ENCODE measurements around the gene WNT9B.

WNT9B gene

DNA sequence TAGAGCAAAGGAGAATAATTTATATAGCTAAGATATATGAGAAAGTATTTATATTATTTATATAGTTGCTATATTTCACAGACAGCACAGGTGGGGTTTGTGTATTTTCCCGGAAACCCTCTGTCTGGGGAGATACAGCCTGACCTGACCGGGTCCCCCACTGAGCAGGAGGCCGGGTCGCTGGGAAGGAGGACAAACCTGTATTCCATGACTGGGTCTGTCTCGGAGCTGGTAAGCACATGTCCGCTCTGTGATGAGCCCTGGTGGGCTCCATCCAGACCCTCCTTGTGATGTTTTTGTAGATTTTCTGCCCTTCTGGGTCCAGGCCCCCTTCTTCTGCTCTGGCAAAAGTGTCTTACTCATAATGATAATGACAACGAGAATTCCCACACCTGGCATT lies 27.7 kb downstream of the WNT9B start:
- in situ Hi-C loops (cut with MboI; ENCODE audit: low sequenced_read_pairs) = no loop called here

DNA sequence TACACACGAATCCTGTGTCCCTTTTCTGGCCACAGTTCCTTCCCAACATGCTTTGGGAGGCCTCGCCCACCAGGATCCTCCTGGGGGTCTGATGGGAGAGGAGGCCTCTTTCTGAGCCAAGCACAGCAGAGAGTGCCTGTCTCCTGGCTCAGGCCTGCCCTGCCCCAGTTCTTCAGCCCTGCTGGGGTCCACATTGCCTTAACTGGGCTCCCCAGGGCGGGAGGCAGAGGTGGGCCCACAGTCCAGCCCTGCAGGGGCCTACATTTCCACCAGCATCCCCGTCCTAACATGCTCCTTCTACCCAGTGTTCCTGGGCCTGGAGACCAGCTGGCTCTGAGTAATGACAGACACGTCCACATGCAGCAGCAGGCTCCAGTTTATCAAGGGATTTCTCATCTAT lies 29.6 kb downstream of the WNT9B start:
- in situ Hi-C loops (cut with MboI; ENCODE audit: low sequenced_read_pairs) = no loop called here

DNA sequence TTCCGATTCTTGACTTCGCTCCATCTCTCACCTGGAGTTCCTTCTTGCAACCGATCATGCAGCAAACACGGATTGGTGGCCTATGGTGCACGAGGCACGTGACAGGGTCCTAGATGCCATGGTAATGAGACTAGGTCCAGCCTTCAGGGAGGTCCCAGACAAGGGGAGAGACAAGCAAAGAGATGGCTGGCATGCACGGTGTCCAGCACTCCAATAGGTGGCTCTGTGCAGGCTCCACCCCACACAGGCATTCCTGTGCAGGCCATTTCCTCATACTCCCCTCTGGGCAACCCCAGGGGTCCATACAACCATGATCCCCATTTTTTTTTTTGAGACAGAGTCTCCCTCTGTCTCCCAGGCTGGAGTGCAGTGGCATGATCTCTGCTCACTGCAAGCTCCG lies 31.3 kb downstream of the WNT9B start:
- in situ Hi-C loops (cut with MboI; ENCODE audit: low sequenced_read_pairs) = no loop called here

DNA sequence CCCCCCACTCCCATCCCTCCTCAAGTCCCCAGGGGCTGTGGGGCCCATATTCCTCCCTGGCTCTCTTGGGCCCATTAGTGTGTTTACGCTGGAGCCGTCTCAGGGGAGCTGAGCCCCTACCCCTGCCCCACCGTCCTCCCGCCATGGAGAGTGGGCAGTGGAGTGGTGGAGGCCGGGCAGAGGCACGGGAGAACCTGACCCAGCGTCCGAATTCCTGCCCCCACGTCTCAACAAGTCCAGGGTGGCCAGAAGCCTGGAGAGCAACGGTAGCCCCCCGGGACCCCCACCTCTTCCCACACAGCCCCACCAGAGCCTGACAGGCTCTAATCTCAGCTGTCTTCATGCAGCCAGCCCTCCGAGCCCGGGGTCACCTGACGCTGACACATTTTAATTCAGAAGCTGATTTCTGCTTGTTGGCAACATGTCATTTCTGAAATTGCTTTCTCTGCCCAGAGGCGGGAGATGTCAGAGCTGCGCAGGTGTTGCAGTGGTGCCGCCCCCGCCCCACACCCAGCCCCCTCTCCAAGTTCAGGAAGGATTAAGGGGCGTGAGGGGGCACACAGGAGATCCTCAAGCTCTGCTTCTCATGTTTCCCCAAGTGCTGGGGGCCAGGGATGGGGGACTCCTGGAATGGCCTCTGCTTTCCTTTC lies 32.6 kb downstream of the WNT9B start:
- in situ Hi-C loops (cut with MboI; ENCODE audit: low sequenced_read_pairs) = no loop called here

DNA sequence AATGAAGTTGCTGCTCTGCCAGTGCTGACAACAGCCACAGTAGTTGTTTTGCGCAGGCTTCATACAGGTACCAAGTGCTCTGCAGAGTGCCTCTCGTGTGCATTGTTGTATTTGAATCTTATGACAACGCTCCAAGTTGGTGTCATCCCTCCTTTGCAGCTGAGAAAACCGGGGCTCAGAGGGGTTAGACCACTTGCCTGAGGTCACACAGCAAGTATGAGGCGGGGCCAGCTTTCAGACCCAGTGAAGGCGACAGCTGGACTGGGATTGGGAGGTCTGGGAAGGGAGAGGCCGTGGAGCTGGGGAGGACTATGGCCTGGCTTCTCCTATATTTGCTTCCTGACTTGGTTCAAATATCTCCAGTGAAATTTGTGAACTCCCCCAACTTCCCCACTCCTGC lies 33.2 kb downstream of the WNT9B start:
- in situ Hi-C loops (cut with MboI; ENCODE audit: low sequenced_read_pairs) = no loop called here

DNA sequence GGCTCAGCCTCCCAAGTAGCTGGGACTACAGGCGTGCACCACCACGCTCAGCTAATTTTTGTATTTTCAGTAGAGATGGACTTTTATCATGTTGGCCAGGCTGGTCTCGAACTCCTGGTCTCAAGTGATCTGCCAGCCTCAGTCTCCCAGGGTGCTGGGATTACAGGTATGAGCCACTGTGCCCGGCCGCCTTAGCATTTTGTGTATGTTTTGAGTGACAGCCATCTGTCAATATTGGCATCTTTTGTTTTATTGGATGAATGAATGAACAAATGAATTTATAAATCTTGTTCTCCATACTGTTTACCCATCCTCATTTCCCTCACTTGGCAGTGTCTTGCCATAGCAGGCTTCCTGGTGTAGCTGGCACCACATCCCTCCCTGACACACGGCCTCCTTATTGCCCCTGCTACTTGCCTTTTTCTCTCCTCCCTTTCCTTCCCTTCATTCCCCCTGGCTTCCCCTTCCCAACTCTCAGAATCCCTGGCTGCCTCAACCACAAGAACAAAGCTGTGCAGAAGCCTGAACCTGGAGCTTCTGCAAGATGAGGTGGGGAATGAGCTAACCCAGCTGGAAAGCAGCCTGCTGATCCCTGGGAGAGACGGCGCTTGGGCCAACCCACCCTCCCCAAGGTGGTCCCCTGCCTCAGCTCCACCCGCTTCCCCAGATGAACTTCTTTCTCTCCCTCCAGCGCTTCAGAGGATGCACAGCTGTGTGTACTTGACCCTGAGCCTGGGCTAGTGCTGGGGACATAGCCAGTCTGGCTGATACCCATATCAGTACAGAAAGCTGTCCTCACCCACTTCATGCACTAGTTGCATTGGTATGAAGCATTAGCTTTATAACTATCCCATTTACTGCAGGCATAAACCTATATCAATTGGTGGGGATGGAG lies 34.3 kb downstream of the WNT9B start:
- in situ Hi-C loops (cut with MboI; ENCODE audit: low sequenced_read_pairs) = no loop called here

DNA sequence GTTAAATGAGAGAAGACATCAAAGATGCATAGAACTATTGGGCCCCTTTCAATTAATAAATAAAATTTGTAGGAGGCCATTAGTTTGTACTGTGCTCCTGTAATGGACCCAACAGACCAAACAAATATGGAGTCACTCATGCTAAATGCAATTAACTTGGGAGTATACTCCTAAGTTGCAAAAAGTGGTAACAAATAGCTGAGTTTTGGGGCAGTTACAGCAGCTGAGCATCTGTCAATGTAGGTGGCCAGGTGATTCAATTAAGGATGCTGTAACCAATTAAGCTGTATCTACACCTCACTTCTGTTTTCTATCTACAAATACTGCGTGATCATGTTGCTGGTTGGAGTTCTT lies 34.9 kb downstream of the WNT9B start:
- in situ Hi-C loops (cut with MboI; ENCODE audit: low sequenced_read_pairs) = no loop called here

DNA sequence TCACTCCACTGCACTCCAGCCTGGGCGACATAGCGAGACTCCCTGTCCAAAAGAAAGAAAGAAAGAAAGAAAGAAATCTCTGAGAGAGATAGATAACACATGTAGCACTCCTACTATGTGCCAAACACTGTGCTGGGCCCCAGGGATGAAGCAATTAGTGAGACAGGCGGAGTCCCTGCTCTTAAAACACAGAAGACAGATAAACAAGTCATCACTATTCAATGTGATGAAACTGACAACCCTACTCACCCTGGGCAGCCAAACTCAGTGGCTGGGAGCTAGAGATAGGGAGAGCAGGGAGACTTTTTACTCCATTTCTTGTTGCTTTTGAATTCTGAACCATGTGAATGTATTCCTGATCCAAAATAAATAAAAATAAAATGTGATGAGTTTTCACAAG lies 36.3 kb downstream of the WNT9B start:
- in situ Hi-C loops (cut with MboI; ENCODE audit: low sequenced_read_pairs) = no loop called here

DNA sequence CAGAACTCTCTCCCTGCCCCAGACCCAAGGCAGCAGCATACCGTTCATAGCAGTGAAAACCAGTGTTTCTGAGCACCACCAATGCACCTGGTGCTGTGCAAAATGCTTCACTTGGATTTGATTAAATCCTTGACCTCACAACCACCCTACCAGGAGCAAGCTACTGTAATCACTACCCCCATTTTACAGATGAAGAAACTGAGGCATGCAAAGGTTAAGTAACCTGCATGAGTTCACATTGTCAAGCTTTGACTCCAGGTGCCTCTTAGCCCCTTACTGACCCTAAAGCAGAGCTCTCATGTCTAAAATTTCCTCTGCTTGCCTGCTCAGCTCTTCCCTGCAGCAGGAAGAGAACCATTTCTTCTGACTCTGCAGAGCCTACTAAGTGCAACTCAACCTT lies 37.3 kb downstream of the WNT9B start:
- in situ Hi-C loops (cut with MboI; ENCODE audit: low sequenced_read_pairs) = no loop called here

DNA sequence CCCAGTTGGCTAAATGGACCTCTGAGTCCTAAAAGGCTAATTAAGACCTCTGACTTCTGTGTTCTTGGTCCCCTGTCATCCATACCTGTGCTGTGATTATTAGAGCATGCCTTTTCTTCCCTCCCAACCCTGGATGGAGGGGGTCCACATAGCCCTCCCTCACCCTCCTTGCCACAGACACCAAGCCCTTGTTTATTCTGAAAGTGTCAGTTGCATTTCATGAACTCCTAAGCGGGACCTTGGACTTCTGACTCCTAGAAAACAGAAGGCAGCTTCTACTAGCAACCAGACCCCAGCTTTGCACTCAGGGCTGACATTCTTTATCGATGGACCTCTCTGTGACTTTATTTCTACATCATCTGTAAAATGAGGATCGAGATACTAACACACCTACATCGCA lies 38.1 kb downstream of the WNT9B start:
- in situ Hi-C loops (cut with MboI; ENCODE audit: low sequenced_read_pairs) = no loop called here

DNA sequence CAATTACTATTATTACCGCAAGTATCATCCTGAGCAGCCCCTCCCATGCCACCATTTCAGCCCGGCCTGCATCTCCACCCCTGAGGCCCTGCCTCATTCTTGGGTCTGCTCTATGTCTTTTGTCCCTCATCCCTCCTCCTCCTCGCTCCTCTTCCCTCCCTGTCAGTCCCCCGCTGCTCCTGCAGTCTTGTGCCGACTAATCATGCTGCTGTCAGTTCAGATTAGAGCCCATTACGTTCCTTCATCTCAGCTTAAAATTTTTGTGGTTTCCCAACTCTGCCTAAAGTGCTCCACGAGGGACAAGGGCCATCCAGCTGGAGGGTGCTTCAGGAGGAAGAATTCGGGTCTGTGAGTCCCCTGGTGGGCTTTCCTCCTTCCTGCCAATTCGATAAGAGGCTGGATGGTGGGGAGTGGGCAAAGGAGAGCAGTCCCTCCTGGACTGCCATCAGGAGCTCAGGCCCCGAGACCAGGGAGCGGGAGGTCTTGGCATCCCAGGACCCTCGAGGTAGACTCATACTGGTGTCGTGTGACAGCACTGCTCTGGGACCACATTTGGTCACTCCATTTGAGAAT lies 38.7 kb downstream of the WNT9B start:
- in situ Hi-C loops (cut with MboI; ENCODE audit: low sequenced_read_pairs) = no loop called here

DNA sequence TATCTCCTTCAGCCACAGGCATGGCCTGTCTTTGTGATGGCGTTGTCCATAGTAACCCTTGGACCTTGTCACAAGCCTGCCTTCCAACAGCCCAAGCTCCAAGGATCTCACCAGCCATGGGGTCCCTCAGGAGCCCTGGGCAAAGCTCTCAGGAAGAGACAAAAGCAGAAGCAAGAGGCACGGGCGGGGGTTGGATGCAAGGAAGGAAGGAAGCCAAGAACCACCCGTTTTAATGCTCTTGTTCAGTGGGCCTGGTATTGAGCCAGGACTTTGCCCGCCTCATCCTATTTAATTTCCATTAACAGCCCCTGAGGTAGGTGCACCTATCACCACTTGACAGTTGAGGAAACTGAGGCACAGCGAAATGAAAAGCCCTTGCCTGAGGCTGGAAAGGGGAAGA lies 39.3 kb downstream of the WNT9B start:
- in situ Hi-C loops (cut with MboI; ENCODE audit: low sequenced_read_pairs) = no loop called here

DNA sequence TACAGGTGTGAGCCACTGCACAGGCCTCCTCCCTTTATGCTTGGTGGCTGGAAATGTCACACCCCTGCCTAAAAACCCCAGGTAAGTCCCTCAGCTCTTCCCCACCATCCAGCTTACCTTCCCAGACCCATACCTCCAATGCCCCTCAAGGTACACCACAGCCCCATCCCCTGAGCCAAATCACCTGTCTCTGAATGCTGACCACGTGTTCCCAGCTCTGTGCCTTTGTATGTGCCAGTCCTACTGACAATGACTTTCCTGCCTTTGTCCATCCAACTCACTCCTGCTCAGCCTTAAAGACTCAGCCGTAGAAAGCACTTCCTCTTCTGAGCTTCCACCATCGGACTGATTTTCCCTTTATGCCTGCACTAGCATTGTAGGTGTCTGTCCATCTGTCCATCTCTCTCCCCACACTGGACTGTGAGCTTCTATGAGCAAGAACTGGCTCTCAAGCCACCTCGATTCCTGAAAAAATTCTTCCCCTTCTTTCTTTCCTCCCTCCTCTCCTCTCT lies 40.9 kb downstream of the WNT9B start:
- in situ Hi-C loops (cut with MboI; ENCODE audit: low sequenced_read_pairs) = no loop called here

DNA sequence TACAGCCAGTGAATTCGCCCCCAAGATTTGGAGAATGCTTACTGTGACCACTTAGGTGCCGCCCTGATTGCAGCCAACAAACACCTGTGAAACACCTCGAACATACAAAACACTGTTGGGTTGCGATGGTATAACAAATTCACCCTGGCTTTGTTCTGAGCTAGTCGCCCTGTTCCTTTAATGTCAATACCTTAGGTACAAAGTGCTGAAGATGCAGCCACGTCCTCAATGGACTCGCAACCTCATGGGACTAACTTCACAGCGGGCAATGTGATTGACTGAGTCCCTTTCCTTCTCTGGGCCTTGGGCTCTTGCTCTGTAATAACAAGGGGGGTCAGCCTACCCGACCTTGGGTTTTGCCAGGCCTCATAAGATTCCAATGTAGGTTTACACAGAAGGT lies 42.6 kb downstream of the WNT9B start:
- in situ Hi-C loops (cut with MboI; ENCODE audit: low sequenced_read_pairs) = no loop called here

DNA sequence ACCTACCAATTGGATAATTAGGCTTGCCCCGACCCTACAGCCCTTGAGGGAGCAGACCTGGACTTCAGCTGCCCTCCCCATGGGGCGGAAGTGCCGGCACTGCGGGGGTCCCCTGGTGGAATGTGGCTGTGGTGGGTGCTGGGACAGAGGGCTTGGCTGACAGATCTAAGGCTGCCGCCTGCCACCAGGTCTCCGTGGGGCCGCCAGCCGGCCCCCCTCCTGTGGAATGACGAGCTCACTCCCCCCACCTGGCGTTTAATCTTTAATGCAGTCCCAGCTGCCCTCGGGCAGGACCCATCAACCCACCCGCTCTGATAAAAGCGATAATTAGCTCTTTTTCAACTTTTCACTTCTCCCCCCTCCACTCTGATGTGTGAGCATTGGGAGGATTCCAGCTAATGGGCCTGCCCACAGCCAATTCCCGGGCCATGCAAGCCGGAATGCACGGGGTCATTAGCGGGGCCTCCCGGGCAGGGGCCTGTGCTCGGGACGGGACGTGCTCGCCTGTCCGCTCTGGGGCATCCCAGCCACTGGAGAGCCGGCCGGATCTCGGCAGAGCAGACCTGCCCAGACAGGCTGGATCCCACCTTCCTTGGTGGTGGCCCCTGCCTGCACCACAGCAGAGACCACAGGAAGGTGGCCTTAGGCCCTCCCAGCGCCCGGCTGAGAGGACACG lies 43.2 kb downstream of the WNT9B start:
- in situ Hi-C loops (cut with MboI; ENCODE audit: low sequenced_read_pairs) = no loop called here

DNA sequence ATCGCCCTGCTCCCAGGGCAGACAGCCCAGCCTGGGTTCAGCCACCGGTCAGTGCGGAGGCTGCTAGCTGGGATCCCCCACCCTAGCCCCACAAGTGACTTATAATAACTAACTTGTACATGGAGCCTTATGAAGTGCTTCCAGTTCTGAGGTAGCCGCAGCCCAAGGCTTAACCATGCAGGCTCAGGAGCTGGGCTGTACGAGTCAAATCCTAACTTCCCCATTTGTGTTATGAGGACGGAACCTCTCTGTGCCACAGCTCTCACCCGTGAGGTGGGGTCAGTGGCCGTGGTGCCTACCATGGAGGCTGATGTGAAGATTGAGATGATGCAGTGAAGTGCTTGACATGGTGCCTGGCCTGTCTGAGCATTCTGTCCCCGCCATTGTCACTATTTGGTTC lies 43.8 kb downstream of the WNT9B start:
- in situ Hi-C loops (cut with MboI; ENCODE audit: low sequenced_read_pairs) = no loop called here

DNA sequence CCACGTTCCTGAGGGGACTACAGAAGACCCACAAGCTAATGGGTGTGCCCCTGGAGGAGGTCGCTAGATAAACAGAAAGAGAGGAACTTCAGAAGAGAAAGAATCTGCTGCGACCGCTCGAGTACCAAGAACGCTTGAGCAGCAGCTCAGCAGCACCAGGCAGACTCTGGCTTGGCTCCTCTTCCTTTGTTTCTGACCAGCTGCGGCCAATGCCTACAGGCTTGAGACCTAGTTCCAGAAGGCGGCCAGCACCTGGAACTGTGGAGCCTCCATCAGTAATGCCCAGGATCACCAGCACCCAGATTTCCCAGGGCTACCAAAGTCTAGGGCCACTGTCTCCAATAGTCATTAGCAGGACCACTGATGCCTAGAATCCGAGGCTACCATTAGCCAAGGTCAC lies 45.6 kb downstream of the WNT9B start:
- in situ Hi-C loops (cut with MboI; ENCODE audit: low sequenced_read_pairs) = no loop called here

DNA sequence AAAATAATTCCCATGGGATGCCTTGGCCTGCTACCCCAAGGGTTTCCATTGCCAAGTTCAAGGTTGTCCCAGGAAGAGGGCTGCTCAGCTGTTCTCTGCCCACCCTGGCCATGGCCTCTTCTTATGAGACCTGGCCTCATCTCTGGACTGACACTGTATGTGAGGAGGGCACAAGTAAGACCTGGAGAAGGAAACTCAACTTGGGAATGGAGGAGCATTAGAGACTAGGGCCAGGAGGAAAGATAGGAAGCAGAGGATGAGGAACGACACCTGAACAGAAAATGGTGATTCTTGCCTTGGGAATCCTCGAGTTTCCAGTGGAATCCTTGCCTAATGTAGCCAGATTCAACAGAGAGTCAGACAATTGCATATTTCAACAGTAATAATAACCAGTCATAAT lies 47.0 kb downstream of the WNT9B start:
- in situ Hi-C loops (cut with MboI; ENCODE audit: low sequenced_read_pairs) = no loop called here

DNA sequence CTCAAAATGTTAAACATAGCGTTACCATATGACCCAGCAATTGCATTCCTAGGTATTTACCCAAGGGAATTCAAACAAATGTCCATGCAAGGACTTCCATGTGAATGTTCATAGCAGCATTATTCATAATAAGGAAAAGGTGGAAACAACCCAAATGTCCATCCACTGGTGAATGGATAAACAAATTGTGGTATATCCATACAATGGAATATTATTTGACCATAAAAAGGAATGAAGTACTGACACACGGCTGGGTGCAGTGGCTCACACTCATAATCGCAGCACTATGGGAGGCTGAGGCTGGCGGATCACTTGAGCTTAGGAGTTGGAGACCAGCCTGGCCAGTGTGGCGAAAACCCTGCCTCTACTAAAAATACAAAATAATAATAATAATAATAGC lies 47.5 kb downstream of the WNT9B start:
- in situ Hi-C loops (cut with MboI; ENCODE audit: low sequenced_read_pairs) = no loop called here

DNA sequence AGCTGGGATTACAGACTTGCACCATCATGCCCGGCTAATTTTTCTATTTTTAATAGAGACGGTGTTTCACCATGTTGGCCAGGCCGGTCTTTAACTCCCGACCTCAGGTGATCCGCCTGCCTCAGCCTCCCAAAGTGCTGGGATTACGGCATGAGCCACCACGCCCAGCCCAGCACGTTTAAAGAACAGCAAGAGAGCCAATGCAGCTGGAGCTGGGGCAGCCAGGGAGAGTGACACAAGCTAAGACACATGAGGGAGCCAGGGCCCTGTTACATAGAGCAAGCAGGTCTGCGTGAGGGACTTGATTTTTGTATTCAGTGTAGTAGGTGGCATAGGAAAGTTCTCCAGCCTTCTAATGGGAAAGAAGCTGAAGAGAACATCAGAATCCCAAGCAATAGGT lies 49.9 kb downstream of the WNT9B start:
- in situ Hi-C loops (cut with MboI; ENCODE audit: low sequenced_read_pairs) = no loop called here
